Measurements from ENCODE around the gene ATXN7L1.

- TF ChIP-seq POLR2A (IDR thresholded peaks at IDR 0.05) (no peak), CTCF (IDR thresholded peaks at IDR 0.05) (no peak)
Observed at GRCh38 chr7:105787793-105788192, 88.6 kb downstream of the ATXN7L1 start.
